GM18511 (cell line): ENCODE measurements around the gene PPM1G.
A peak's percentile ranks its signal among the peaks of the same experiment; 100 is the strongest.
"Not testable (repeated sequence)": the region's sequence is repeated elsewhere in the genome, so short reads cannot be mapped to it uniquely, and the experiment has no call there.

Source experiments
- ATAC-seq: cut with Tn5 transposase; IDR thresholded peaks from one replicate; pipeline ENCODE4 v1.9.1; 2021; ENCODE audit warnings: mild to moderate bottlenecking, moderate library complexity; ENCODE audit not compliant: unreplicated experiment

The PPM1G gene, protein sequence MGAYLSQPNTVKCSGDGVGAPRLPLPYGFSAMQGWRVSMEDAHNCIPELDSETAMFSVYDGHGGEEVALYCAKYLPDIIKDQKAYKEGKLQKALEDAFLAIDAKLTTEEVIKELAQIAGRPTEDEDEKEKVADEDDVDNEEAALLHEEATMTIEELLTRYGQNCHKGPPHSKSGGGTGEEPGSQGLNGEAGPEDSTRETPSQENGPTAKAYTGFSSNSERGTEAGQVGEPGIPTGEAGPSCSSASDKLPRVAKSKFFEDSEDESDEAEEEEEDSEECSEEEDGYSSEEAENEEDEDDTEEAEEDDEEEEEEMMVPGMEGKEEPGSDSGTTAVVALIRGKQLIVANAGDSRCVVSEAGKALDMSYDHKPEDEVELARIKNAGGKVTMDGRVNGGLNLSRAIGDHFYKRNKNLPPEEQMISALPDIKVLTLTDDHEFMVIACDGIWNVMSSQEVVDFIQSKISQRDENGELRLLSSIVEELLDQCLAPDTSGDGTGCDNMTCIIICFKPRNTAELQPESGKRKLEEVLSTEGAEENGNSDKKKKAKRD

DNA sequence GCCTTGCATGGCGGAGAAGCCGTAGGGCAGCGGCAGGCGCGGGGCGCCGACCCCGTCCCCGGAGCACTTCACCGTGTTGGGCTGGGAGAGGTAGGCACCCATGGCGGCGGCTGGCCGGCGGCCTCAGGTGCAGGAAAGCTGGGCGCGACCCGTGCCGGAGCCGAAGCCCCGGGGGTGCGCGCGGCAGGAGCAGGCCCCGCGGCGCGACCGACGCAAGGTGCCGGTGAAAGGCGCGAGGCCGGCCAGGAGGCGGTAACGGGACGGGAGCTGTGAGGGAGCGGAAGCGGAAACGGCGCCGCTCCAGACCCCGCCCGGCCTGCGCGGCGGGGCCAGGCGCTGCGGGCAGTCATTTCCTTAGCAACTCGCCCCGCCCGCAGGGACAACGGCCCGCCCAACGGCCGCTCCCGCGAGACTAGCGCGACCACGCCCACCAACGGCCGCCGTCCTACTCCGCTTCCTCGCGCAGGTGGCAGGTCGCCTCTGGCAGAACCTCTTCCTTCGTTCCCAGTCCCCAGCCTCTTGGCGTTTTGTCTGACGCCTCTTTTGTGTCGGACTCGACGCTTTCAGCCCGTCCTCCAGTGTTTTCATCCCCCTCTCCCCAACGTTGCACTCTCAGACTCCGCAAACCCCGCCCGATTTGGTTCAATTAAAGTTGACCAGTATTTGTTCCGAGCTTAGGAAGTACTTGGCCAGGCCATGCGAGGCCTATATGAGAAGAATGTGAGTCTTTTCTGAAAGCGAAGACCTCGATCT, at the start of gene PPM1G:
PPM1G (minus strand) TSS at position 271 of the 753 bp plus-strand sequence; CDS start at position 102, 169 bp downstream.
- peak; percentile 95 for ATAC-seq

DNA sequence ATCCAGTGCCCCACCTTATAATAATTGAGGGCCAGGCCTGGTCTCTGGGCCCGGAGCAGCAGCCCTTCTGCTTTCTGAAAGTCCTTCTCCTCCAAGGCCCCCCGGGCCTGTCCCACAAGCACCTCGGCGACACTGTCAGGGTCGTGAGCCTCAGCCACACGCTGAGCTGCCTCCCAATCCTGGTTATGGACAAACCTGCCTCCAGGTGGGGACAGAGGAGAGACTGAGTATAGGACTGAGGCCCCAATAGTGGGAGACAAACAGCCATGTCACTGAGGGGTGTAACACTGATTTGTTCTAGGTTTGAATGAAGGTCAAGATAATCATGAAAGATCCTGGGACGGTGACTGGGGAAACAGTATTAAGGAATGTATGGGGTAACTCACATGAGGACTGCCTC, 44.6 kb upstream of the PPM1G start:
- no peak for ATAC-seq

DNA sequence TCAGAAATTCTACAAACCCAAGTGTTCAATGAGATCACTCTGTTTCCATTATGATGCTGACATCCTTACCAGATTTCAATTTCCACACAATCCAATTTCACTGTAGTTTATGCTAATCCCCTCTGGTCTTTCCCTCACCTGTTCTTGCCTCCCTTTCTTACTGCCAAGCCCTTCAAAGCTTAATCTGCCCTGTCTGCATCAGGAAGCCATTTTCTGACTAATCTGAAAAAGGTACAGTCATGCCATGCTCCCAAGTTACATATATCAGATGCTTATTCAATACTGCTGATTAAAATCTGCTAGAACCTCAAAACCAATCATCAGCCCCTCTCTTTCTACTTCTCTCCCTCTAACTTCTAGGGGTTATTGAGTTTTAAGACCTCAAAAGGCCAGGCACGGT, 41.7 kb upstream of the PPM1G start:
- ATAC-seq, result no peak

DNA sequence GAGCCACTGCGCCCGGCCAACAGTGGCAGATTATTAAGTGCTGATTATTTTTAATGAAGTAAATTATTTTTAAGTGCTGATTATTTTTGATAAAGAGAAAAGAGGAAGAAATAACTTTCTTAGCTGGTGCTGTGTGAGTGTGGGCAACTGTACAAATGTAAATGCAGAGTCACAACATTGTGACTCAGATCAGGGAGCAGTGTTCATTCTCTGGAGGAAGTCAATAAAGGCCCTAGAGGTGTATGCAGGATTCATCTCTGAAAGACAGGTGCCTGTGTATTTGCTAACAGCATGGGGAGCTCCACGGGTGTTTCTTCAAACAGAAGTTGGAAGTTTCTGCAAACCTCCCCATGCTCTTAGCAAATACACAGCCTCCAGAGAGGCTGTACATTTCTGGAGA, 39.0 kb upstream of the PPM1G start:
- no peak for ATAC-seq

DNA sequence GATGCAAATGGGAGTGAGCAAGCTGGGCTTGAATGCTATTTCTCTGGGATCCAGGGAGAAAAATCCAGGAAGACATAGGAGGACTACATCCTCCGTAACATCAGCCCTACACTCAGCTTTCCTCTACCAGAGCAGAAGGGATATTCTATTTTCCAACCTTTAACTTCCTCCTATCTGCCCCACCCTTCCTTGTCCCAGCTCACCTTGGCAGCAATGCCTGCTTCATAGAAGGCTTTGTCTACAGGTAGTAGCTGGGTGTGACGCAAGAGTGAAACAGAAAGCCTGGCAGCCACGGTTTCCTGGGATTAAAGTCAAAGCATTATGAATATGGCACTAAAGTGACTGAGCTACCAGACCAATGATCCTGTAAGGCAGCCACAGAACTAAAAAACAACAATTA, 36.7 kb upstream of the PPM1G start:
- ATAC-seq, result no peak

DNA sequence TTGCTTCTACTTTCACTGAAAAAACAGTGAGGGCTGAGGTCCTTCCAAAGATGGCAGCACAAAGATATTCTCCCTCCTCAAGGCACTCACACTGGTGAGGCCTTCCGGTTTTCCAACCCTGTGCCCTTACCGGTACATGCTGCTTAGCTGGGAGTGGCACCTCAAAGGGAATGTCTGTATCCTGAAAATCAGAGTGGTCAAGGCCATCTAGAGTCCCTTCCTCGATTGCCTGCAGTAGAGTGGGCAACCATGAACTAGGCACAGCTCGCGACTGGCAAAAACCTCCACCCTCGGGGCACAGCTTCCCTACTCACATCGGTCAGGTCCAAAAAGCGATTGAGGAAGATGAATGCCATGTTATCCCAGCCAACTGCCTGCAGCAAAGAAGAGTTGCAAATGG, 36.2 kb upstream of the PPM1G start:
- ATAC-seq, result no peak

DNA sequence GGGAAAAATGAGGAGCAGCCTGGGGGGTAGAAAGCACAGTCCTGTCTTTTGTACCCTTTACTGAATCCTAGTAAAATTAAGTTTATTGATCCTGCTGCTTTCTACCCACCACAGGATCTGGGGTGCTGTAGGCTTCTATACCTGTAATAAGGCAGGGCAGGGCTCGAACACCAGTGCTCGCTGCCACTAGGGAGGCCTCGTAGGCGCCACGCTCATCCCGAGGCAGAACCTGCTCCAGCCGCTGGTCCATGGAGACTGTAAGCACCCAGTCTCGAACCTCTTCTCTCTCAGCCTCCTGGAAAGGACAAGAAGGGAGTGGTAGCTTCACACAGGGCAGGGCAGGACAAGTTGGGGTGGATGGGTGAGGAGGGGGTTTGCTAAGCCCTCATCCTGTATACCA, 35.8 kb upstream of the PPM1G start:
- no peak for ATAC-seq

DNA sequence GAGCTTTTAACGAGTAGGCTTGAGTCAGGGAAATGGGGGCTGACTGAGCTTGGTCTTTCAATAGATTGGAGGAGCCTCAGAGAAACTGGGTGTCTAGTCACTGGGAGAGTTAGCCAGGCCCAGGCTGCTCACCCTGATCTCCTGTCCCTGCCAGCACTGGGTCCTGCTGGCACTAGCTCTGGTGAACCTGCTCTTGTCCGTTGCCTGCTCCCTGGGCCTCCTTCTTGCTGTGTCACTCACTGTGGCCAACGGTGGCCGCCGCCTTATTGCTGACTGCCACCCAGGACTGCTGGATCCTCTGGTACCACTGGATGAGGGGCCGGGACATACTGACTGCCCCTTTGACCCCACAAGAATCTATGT, 33.5 kb upstream of the PPM1G start:
- no peak for ATAC-seq

DNA sequence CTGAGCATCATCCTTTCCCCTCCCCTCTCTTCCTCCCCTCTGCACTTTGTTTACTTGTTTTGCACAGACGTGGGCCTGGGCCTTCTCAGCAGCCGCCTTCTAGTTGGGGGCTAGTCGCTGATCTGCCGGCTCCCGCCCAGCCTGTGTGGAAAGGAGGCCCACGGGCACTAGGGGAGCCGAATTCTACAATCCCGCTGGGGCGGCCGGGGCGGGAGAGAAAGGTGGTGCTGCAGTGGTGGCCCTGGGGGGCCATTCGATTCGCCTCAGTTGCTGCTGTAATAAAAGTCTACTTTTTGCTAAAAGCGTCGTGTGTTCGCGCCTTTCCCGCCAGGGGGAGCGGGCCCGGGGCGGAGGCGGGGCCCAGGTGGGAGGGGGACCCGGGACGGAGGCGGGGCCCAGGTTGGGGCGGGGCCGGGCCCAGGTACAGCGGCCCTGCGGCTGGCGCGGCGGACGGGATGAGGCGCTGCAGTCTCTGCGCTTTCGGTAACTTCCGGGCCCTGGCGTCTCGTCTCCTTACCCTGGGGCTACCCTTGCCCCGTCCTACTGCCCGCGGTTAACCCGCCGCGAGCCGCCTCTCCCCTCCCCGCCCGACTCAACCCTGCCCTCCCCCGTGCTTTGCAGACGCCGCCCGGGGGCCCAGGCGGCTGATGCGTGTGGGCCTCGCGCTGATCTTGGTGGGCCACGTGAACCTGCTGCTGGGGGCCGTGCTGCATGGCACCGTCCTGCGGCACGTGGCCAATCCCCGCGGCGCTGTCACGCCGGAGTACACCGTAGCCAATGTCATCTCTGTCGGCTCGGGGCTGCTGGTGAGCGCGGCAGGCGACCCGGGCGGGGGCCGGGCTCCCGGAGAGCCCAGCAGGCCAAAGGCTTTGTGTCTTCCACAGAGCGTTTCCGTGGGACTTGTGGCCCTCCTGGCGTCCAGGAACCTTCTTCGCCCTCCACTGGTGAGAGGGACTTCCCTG, 32.8 kb upstream of the PPM1G start, which contains the start of gene KRTCAP3:
KRTCAP3 (plus strand) TSS at position 424 of the 962 bp plus-strand sequence; CDS start at position 456, 32 bp downstream.
- ATAC-seq, result no peak

DNA sequence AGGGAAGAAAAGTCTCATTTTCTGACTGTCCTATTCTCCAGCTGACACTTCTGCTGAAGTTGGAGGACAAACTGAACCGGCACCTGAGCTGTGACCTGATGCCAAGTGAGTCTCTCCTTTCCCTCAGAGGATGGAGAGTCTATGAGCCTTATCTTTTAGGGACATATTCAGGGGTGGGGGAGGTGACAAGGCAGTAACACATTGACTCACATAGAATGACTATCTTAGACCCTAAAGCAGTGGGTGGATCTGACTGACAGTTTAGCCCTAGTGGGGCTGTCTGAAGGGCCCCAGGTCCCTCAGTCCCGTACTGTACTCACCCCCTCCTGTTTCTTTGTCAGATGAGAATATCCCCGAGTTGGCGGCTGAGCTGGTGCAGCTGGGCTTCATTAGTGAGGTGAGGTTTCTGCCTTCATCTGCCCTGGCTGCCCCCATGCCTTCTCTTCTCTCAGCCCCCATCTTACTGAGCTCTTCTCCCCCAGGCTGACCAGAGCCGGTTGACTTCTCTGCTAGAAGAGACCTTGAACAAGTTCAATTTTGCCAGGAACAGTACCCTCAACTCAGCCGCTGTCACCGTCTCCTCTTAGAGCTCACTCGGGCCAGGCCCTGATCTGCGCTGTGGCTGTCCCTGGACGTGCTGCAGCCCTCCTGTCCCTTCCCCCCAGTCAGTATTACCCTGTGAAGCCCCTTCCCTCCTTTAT, 32.0 kb upstream of the PPM1G start:
- no peak for ATAC-seq

DNA sequence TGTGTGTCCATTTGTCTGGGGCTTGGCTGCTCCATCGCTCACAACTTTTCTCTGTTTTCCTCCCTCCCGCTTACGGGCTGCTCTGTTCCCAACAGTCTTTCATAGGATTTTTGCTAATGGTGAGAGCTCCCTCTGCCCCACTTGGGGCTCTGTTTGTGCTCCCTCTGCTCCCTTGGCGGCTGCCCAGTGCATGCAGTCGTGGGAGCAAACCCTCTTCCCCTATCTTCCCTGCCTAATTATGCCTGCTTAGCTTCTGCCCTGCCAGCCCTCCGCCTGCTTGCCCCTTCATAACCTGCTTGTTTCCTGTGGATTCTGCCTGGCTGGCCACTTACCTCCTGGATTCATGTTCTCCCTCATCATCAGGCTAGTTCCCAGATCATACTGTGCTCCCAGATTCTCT, 26.2 kb upstream of the PPM1G start:
- no peak for ATAC-seq

DNA sequence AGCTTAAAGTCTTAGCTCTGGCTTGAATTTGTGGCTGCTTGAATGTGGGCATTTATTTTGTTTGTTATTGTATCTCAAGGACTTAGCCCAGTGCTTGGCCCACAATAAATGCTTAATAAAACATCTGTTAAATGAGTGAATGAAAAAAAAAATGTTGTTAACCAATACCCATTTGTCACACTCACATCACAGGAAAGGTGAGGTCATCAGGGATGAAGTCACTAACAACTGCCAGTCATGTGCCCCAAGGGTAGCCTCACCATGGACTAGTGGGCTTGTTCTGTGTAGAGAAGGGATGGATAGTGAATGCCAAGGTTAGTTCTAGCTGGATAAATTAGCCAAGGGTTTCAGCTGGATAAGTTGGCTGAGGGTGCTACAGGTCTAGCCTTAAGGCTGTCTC, 22.0 kb upstream of the PPM1G start:
- ATAC-seq, result no peak

DNA sequence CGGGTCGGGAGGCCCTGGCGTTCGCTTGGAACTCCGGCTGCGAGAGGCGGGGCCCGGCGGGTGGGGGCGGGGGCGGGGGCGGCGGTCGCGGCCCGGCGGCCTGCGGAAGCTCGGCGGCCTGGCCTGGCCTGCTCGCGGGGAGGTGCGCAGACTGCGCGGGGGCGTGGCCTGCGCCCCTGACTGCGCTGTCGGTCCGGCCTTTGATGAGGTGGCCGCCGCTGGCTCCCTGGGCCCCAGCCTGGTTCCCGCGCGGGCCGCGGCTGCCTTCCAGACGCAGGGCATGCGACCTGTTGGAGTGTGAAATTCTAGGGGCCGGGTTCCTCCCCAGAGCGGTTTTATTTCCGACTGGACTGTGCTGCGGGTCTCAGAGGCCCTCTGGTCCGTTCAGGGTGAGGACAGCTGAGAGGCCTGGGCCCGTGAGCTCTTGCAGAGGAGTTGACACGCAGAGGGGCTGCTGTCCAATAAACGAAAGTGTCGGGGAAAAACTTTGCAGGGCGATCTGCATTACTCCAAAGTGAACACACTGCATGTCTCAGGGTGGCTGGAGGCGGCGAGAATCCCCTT, 19.7 kb upstream of the PPM1G start:
- ATAC-seq, result peak; percentile 75

DNA sequence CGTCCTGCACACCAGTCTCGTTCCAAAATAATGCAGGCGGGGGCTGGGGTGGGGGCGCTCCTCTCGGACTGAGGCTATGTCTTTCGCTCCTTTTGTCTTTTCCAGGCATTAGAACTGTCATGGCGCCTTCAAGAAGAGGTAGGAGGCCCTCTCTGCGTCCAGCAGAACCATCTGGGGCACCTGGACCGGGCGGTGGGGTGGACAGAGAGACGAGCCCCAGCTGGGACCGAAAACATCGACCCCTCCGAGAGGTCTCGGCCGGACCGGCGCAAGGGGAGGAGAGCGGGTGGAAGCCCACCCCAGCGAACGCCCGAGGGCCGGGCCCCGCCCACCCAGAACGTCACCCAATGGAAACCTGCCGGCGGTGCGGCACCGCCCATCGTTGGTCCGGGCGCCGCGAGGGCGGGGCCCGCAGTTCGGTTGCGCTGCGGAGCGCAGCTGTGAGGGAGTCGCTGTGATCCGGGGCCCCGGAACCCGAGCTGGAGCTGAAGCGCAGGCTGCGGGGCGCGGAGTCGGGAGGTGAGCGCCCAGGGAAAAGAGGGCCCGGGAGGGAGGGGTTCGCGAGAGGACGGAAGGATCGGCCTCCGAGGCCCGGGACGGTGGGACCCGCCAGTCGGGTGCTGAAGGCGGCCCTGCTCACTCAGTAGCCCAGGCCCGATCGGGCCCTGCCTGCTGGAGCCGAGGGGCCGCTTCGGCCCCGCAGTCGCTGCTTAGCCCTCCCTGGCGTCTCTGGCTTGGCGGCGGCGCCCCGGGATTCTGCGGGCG, 19.0 kb upstream of the PPM1G start, which contains the start of gene NRBP1:
NRBP1 (plus strand) TSS at position 419 of the 765 bp plus-strand sequence. CDS start 4,643 bp downstream, outside the sequence.
- peak; percentile 90 for ATAC-seq

DNA sequence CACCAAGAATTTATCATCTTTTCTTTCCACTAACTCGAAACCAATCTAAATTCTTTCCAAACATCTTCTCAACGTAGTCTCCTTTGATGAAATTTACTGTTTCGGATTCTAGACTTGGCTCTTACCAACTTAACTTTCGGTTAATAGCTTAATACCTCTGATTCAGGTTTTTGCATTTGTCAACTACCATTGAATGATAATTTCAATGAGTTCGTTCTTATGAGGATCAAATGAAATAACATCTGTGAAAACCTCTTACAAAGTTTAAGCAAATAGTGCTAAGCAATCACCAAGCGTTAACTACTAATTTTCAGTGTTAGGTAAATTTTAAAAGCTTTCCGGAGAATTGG, 18.4 kb upstream of the PPM1G start:
- ATAC-seq, result no peak

DNA sequence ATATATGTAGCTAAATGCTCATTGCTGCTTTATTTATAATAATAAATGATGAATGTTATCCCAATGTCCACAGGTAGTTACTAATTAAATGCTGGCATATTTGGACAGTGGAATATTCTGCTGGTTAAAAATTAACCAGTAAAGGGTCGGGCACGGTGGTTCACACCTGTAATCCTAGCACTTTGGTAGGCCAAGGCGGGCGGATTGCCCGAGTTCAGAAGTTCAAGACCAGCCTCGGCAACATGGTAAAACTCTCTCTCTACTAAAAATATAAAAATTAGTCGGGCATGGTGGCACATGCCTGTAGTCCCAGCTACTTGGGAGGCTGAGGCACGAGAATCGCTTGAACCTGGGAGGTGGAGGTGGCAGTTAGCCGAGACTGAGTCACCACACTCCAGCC, 15.6 kb upstream of the PPM1G start:
- ATAC-seq, result not testable (repeated sequence)

DNA sequence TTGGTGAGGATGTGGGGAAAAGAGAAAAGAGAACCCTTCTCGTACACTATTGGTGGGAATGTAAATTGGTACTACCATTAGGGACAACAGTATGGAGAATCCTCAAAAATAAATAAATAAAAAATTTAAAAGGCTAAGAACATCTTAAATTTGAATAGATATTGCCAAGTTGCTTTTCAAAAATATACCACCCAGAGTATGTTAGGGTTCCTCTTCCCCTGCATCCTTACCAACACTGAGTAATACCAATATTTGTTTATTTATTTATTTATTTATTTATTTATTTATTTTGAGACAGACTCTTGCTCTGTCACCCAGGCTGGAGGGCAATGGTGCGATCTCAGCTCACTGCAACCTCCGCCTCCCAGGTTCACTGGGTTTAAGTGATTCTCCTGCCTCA, 13.6 kb upstream of the PPM1G start:
- no peak for ATAC-seq

DNA sequence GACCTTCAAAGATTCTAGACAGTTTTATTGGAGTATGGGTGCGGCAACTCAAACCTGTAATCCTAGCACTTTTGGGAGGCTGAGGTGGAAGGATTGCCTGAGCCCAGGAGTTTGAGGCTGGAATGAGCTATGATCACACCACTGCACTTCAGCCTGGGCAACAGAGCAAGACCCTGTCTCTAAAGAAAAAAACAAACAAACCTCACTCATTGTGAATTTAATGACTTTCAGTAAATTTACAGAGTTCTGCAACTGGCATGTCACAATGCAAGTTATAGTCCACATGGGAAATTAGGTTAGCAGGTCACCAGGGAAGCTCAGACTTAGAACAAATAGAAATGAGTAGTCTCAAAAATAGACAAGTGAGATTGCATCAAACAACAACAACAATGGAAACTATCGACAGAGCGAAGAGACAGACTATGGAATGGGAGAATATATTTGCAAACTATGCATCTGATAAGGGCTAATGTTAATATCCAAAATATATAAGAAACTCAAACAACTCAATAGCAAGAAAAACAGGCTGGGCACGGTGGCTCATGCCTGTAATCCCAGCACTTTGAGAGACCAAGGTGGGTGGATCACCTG, 12.4 kb upstream of the PPM1G start:
- ATAC-seq, result no peak

DNA sequence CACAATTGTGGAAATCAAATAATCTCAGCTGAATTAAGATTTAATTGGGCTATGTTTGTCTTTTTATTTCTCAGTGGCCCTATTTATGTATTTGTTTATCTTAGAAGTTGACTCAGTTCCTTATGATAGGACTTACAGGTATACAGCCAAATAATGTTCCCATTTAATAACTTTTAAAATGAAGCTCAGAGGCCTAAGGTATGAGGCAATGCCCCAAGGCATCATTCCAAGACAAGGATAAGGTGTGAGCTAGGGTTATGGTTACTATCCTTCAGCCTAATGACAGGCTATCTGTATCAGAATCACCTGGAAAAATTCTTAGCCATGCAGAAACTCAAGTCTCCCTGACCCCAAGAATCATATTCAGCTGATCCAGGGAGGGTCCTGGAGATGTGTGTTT, 11.6 kb upstream of the PPM1G start:
- ATAC-seq, result no peak
